GM21528 (cell line): Measurements from ENCODE around the gene KCNAB2.
"Not testable (repeated sequence)": the region's sequence is repeated elsewhere in the genome, so short reads cannot be mapped to it uniquely, and the experiment has no call there.

ENCODE experiments used
- ATAC-seq: cut with Tn5 transposase; IDR thresholded peaks from one replicate; pipeline ENCODE4 v1.9.1; 2021; ENCODE audit warnings: mild to moderate bottlenecking, moderate library complexity; ENCODE audit not compliant: unreplicated experiment, low FRiP score

KCNAB2 gene

DNA sequence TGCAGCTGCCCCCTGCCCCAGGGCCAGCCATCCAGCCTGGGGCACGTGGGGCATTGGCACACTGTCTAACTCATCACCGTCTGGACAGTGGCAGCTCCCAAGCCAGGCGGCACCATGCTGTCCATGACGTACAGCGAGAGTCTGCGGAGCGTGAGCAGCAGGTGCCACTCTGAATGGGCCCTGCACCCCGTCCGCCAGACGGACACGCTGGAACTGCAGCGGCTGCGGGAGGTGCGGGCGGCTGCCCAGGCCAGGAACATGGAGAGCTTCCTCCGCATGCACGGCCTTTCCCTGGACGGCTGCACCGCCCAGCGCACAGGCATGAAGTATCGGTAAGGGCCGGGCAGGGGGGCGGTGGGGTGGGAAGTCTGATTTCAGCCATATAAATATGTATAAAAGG, 5.7 kb downstream of the KCNAB2 start:
- ATAC-seq, result no peak

DNA sequence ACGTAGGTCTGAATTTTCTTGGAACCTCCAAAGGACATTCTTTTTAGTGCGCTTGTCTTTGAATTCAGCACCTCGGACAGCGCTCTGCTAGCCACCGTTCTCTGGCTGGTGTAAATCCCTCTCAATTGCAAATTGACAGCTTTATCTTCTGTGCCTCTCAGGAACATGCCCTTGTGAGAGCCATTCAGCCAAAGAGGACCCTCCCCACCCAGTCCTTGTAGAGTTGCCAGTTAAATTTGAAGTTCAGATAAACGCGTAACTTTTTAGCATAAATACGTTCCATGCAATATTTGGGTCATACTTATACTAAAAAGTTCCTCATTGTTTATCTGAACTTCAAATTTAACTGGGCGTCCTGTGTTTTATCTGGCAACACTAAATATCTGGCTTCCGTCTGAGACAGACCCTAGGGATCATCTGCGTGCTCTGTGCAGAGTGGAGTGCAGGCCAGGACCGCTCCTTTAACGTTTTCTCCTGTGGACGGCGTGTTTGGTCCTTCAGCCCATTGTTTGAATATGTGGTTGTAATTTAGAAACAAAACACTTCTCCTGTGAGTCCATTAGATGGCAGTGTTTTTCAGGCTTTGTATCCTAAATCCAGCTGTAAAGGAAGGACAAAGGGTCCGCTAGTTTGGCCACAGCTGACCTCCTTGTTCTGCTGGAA, 7.0 kb downstream of the KCNAB2 start:
- ATAC-seq, result no peak

DNA sequence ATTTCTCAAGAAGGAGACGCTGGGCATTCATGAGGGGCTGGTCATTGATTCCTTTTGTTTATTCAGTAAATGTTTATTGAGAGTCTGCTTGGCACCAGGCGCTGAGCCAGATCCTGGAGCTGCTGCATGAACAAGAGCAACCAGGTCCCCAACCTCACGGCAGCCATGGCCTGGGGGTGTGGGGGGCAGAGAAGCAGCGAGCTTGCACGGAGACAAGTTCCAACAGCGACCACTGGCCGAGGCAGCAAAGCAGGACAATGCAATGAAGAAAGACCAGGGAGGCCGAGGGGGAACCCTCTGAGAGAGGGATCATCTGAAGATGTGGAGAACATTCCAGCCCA, 7.5 kb downstream of the KCNAB2 start:
- ATAC-seq, result no peak

DNA sequence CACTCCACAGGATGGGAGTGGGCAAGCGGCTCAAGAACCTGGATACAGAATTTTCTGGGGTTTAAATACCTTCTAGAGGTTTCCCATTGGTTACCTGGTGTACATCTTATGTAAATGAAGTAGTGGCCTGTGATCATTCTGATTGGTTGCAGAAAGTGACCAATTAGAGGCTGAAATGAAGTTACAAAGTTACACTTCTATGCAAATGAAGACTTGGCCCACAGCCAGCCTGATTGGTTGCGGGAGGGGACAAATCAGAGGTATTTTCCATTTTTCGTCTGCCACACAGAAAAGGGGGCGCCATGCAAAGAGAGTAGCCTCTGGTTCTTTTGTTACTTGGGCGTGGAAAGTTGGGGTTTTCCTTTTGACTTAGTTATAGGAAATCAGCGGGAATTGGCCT, 8.9 kb downstream of the KCNAB2 start:
- ATAC-seq, result no peak

DNA sequence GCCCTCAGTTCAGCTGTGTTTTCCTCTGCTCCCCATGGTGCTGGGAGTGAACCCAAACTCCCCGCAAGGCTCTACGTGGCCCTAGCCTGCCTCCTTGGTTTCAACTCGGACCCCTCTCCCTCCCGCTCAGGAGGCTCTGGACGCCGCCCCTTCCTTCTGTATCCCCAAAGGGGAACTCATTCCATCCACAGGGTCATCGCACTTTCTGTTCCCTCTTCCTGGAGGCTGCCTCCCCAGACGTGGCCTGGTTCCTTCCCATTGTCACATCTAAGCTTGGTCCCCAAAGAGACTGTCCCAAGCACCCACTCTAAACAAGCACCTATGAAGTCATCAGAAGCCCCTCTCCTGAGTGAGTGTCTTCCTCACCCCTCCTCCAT, 10.9 kb downstream of the KCNAB2 start:
- no peak for ATAC-seq

DNA sequence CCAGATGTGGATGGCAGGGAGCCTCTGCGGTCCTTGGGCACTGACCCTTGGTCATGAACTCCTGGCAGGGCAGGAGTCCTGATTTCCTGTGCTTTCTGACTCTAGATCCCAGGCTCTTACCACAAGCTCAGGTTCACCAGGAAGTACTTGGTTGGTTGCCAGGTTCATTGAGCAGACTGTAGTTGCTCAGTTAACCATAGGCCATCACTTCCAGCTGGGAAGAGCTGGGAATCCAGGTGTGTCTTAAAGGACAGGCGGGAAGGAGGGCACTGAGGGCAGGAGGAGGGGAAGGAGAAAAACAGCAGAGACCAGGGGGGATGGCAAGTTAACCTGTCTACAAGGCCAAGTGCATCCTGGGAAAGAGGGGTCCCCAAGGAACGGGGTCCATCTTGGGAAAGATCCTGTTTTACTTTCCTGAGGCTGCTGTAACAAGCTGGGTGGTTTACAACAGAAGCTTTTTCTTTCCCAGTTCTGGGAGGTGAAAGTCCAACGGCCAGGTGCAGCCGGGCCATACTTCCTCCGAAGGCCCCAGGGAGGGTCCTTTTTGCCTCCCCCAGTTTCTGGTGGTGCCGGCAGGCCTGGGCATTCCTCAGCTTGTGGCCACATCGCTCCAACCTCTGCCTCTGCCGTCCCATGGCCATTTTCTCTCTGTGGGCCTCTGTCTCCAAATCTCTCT, 11.6 kb downstream of the KCNAB2 start:
- no peak for ATAC-seq

DNA sequence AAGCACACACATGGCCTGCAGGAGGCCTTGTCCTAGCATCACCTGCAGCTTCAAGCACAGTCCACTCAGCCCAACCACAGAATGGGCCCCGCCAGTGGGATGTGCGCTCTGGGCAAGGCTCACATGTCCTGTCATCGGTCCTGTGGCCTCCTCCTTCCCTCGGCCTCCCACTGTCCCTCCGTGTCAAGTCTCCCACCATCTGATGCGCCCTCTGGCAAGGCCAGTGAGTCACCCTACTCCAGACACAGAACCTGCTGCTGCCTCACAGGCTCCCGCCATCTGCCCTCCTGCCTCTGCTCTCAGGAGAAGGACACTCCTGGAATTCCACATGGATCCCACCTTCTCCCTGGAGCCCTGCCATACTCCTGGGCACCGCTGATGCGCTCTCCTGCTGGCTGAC, 14.2 kb downstream of the KCNAB2 start:
- no peak for ATAC-seq

DNA sequence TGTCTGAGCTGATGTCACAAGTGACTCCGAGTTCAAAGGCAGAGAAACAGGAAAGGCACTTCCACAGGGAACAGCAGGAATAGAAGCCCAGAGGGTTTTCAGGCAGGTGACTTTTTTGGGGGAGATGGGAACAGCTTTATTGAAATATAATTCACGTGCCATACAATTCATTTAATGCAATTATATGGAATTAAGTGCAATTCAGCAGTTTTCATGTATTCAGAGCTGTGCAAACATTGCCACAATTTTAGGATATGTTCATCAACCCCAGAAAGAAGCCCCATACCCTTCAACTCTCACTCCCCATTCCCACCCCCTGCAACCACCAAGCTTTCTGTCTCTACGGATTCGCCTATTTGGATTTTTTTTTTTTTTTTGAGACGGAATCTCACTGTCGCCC, 17.0 kb downstream of the KCNAB2 start:
- ATAC-seq, result no peak

DNA sequence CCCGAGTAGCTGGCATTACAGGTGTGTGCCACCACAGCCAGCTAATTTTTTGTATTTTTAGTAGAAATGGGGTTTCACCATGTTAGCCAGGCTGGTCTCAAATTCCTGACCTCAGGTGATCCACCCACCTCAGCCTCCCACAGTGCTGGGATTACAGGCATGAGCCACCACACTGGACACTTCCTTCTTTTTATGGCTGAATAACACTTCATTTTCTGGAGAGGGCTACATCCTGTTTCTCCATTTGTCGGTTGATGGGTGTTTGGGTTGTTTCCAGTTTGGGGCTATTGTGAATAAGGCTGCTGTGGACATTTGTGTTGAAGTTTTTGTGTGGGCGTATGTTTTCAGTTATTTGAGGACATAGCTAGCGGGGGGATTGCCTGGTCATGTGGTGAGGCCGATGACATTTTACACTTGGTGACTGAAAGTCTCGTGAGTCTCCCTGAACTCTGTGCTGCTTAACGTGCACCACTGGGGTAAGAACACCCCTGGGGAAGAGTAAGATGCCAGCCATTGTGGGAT, 17.9 kb downstream of the KCNAB2 start:
- not testable (repeated sequence) for ATAC-seq

DNA sequence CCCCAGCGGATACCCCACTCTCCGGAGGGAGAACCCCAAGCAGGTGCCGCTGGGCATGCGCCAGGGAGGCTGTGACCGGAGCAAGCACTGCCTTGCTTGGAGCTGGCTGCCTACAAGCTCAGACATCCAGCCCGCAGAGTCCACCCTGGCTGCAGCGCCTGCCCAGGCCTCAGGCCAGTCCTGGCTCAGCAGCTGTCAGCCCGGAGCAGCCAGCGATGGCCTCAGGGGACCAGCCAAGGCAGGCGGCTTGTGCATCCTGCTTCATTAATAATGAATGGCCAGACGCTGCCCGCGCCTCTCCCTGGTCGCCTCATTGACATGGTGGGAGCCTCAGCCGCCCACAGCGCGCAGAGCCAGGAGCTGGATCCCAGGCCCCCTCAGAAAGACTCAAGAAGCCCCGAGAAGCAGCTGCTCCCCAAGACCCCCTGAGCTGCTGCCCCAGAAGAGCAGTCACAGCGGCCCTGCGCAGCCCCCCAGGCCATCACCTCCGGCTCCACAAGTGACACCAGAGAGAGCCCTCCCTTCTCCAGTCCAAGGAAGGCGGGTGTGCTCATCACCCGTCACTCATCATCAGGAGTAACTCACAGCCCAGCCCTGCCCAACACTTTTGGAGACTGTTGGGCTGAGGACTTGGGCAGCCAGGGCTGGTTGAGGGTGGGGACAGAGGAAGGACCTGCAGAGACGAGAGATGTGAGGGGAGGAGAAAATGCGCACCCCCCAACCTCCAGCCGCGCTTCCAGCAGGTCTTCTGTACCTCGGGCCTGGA, 19.6 kb downstream of the KCNAB2 start:
- no peak for ATAC-seq

DNA sequence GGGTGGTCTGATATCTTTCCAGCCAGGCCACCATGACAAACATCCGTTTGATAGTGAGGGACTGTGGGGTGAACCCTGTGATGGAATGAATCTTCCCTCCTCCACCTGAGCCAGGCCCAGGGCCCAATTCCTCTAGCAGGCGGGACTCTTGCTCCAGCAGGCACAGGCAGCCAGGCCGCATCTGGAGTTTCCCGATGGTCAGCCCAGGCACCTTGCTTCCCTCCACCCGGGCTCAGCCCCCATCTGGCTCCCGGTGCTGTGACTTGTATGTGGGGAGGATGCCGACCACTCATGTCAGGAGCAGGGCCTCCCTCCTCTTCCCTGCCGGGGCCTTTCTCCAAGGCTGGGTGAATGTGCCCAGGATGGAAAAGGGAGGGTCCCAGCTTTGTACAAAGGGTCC, 21.0 kb downstream of the KCNAB2 start:
- no peak for ATAC-seq

DNA sequence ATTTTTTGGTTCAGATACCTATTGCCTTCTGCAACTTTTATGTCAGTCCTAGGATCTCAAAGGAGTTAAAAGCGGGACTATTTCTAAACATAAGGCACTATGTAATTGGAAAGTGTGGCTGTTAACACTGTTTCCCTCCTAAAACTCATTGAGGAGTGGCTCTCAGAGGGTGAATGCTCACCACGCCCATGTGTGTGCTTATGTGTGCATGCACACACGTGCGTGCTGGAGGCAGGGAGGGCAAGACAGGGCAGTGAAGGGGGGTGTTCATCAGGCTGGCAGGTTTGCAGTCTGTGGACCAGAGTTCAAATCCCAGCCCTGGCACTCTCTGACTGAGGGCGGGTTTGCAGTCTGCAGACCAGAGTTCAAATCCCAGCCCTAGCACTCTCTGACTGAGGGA, 22.4 kb downstream of the KCNAB2 start:
- ATAC-seq, result no peak

DNA sequence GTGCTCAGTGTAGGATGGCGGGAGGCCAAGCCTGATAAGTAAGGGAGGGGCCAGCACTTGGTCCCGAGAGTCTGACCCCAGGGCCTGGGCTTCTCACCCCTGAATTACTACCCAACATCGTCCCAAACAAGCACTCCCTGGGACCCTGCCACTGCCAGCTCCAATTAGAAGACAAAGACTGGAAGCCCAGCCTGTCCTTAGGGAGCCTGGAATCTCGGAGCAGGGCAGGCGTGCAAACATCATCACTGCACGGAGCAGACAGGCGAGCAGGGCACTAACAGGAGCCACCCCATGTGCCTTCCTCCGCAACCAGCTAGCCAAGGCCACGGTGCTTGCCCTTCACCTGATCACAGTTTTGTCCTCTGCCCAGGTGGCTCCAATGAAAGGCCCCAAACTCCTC, 23.2 kb downstream of the KCNAB2 start:
- no peak for ATAC-seq

DNA sequence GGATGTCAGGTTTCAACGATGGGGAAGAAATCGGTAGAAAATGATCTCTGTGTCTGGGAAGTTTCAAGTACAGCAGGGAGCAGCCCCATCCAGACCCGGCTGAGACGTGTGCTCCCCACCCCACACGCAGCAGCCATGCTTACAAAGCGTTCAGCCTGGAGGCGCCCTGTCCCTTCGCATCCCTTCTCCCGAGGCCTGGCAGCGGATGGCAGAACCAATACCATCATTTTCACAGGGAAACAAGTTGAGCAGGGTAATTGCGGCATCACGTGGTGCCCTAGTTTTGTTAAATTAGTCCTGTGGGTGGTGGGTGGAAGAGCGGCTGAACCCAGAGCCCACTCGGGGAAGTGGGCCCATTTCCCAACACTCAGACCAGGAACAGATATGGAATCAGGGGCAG, 23.9 kb downstream of the KCNAB2 start:
- no peak for ATAC-seq

DNA sequence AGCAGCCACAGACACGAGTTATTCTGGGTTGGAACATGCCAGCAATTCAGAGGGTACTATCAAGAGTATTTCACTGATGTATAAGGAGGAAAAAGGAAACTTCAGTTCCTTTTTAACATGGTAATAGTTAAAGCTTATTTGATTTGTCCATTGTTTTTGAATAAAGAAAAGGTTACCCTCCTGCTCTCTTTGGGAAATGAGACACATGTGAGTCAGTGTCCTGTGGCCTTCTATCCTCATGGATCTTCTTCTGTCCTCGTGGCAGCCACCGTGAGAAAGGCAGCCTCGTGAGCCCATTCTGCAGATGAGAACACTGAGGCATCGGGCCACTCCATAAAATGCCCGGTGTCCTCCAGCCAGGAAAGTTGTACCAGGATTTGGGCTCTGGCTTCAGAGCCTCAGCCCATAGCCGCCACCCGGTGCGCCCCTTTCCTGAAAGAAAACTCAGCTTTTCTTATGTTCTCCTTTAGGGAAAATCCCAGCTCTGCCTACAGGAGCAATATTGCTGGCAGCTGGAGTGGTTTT, 24.8 kb downstream of the KCNAB2 start:
- no peak for ATAC-seq

DNA sequence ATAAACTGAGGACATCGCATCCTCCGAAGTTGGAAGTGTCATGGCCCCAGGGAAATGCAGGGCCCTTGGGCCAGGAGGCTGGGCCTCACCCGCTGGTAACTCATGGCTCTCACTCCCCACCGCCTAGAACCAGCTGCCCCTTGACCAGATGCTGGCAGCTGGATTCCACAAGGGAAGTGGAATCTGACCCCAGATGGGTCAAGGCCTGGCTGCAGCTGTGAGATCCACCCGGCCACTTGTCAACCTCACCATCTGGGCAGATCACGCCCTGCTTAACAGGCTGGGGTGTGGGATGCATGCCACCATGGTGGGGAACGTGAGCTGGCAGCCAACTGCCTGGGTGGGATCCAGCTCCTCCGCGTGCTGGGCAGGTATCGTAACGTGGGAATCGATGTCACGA, 25.5 kb downstream of the KCNAB2 start:
- no peak for ATAC-seq

DNA sequence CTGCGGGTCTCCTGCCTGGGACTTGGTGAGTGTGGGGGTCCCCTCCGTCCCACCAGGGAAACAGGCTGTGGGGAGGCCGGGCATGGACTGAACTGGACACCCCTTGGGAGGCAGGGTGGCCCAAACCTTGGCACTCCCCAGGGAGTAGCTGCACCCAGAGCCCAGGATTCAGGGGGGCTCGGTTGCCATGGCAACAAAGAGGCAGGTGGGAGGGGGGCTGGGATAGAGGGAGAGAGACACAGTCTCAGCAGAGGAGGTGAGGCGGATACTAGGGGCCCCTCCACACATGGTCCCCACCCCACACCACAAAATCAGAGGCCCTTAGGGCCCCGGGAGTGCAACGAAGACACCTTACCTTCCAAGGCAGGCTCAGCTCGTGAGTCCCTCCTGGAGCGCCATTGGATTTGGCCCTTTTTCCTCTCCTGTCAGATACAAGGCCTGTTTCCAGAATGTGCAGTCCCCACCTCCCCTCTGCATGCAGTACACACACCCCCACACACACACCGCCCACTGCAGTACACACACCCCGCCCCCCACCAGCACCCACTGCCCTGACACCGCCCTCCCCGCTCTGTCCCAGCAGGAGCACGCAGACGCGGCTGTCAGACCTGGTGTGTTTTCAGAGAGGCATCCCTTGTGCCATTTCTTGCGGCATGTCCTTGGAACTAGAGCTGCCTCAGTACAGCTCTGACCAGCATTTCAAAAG, 27.2 kb downstream of the KCNAB2 start:
- ATAC-seq, result no peak

DNA sequence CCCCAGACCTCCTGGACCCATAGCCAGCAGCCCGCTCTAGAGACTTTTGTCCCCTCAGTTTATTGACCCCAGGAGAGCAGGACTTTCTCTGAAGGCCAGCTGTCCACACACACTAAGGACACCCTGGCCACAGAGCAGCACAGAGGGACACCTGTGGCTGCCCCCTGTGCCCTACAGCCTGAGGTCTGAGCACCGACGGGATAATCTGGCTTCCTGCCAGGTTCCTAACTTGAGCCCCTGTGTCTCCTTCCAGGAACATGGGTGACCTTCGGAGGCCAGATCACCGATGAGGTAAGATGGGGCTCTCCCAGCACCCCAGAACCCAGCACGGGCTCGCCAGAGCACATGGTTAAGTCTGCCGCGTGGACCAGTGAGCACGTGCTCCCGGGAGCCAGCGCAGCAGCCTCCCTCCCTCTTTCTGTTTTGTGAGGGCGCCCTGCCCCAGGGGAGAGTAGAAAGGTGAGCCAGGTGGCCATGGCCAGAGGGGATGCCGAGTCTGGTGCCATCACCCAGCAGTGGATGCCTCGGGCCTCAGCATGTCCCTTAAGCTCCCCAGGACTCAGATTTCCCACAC, 27.9 kb downstream of the KCNAB2 start:
- no peak for ATAC-seq

DNA sequence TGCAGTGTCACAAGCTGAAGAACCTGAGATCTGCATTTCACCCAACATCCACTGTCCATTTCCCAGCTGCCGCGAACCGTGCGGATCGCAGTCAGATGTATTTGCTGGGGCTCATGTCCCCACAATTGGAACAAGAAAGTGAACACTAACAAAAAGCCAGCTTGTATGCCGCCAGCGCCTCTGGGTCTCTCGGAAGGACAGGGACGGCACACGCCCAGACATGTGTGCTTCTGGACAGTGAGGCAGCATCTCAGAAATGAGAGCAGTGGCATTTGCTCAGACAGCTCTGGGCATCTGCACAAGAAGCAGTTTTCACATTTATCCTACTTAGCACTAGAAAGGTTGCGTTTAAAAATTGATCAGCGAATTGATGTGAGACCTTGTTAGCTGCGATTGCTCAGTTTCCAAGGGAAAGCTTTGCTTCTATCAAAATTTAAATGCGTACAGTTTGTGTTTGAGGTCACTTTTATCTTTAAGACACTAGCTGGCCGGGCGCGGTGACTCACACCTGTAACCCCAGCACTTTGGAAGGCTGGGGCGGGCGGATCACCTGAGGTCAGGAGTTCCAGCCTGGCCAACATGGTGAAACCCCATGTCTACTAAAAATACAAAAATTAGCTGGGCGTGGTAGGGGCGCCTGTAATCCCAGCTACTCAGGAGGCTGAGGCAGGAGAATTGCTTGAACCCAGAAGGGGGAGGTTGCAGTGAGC, 28.7 kb downstream of the KCNAB2 start:
- no peak for ATAC-seq

DNA sequence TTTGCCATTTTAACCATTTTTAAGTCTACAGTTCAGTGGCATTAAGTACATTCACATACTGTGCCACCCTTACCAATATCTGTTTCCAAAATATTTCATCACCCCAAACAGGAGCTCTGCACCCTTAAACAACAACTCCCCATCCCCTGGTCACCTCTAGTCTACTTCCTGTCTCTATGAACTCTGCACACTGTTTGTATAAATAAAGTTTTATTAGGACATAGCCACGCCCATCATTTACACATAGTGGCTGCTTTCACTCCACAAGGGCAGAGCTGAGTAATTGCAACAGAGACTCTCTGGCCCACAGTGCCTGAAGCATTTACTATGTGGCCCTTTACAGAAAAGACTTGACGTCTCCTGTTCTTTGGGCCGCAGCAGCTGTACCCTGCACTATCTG, 30.1 kb downstream of the KCNAB2 start:
- ATAC-seq, result no peak
